GM13977 (cell line): ENCODE data around the gene PLA2G4E.

Experiments
- DNase-seq: peaks from one replicate; pipeline ENCODE4 v3.0.0; 2012; ENCODE audit warnings: low spot score
- in situ Hi-C: fragments of 300-500 bp; cut with MboI; formaldehyde crosslinking; loops from one replicate; pipeline ENCODE4 v1.12.0; 2022; ENCODE audit warnings: low sequenced_read_pairs, low pct_unique_long_range_greater_than_20kb, mixed read lengths, inconsistent platforms; ENCODE audit not compliant: unreplicated experiment
- TF ChIP-seq, protein P1 (sequence below): IDR thresholded peaks from 2 replicates; pipeline ENCODE4 v1.5.1; 2012; ENCODE audit warnings: mild to moderate bottlenecking, control low read depth; ENCODE audit not compliant: insufficient read depth; ENCODE audit errors: extremely low read depth, missing control alignments

The PLA2G4E gene

DNA sequence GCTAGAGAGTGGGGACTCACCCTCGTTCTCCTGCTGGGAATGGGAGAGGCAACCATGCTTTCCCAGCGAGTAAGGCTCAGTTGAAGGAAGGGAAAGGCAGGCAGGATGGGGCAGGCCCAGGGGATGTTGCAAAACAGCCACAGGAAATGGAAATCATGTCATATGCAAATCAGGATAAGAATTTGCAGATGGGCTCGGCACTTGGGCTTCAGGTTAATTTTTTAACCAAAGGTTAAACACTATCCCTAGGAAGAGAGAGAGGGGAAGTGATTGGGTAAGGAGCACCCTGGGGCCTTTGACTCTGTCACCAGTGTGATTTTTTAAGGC lies 14.6 kb upstream of the PLA2G4E start:
- in situ Hi-C loops, result no loop called here
- TF ChIP-seq, protein P1, sequence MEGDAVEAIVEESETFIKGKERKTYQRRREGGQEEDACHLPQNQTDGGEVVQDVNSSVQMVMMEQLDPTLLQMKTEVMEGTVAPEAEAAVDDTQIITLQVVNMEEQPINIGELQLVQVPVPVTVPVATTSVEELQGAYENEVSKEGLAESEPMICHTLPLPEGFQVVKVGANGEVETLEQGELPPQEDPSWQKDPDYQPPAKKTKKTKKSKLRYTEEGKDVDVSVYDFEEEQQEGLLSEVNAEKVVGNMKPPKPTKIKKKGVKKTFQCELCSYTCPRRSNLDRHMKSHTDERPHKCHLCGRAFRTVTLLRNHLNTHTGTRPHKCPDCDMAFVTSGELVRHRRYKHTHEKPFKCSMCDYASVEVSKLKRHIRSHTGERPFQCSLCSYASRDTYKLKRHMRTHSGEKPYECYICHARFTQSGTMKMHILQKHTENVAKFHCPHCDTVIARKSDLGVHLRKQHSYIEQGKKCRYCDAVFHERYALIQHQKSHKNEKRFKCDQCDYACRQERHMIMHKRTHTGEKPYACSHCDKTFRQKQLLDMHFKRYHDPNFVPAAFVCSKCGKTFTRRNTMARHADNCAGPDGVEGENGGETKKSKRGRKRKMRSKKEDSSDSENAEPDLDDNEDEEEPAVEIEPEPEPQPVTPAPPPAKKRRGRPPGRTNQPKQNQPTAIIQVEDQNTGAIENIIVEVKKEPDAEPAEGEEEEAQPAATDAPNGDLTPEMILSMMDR, result no peak
- peak; percentile 68 for DNase-seq

DNA sequence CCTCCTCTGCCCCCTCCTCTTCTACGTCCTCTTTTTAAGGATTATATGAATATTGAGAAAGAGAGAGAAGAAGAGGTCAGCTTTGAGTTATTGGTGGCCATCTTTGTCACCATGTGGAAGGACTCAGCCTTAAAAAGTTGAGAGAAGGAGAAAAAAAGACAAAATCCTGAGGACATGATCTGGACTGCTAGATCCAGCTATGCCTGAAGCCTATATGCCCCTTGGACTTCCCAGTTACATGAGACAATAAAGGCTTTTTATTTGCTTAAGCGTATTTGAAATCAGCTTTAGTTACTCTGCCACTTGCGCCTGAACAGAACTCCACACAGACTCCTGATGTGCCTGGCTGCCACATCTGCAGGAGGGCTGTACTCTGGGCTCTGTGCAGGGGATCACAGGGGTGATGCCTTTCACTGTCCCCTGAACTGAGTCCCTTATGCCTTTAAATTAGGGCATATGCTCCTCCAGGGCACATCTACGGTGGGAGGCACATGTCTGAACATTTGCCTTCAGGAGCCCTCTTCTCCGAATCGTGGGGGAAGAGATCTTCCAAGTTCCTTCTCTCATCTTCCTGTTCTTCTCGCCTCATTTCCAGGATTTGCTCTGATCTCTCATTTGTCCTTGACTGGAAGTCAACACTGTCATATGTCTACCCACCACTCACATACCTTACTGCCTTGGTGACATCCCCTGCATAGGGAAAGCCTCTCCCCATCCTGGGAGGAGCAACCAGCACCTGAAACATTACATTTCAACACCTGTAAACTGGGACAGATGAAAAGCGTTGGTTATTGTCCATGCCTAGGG lies 14.0 kb upstream of the PLA2G4E start:
- no peak for DNase-seq
- in situ Hi-C loops, result no loop called here
- TF ChIP-seq, protein P1, result no peak

DNA sequence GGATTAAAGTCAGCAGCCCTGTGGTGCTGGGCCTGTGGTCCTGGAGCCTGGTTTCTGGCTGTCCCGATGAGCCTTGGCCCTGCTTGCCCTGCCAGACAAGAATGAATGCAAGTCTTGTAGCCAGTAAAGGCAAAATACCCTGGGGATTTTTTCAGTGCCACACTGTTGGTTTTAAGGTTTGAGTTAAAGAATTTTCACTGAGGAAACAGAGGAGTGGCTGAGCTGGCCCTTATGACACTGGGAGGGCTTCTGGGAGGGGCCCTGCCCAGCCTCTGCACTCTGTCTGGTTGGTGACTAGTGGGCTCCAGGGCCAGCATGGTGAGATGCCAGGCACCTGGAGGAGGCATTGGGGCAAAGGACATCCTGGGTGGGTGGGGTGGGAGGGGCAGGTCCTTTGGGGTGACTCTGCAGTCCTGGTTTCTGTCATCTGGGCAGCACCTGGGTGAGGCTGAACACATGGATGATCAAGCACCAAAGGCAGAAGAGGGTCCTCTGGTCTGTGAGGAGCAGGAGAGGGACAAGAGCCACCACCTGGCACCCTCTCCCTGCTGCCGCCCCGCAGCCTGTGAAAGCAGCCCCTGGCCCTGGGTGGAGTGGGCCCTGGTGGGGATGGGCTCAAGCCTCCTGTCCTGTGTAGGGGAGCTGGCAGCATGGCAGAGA lies 12.5 kb upstream of the PLA2G4E start:
- in situ Hi-C loops, result no loop called here
- TF ChIP-seq, protein P1, result no peak
- DNase-seq, result no peak

DNA sequence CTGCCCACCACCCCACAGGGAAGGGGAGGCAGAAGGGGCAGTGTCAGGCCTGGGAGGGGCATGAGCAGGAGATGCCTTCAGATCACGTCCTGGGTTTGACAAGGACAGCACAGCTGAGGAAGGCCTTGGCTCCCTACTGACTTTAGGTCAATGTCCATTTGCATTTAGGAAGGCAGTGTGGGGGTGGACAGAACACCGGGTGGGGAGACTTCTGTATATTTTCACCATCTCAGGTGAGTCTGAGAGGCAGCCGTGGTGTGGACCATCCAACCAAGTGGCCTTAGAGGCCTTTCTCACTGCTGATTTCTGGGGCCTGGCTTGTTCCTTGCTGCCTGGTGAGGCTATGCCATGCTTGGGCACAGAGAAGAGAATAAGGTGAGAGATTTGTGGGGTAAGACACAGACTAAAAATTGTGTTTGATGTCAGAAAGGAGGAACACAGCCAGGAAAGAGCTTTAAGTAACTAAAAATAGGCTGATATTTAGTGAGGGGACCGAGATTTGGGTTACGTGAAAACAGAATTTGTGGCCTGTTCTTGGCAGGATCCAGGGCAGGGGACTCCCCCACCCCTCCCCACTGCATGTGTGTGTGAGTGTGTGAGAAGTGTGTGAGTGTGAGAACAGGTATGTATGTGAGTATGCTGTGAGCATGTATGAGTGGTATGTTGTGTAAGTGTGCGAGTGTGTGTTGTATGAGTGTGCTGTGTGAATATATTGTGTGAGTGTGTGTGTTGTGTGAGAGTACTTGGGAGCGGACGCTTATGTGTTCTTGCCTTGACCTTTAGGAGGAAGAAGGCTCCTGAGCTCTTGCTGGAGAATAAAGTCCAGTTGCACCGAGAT lies 11.8 kb upstream of the PLA2G4E start:
- DNase-seq, result no peak
- in situ Hi-C loops, result no loop called here
- TF ChIP-seq, protein P1, result no peak

DNA sequence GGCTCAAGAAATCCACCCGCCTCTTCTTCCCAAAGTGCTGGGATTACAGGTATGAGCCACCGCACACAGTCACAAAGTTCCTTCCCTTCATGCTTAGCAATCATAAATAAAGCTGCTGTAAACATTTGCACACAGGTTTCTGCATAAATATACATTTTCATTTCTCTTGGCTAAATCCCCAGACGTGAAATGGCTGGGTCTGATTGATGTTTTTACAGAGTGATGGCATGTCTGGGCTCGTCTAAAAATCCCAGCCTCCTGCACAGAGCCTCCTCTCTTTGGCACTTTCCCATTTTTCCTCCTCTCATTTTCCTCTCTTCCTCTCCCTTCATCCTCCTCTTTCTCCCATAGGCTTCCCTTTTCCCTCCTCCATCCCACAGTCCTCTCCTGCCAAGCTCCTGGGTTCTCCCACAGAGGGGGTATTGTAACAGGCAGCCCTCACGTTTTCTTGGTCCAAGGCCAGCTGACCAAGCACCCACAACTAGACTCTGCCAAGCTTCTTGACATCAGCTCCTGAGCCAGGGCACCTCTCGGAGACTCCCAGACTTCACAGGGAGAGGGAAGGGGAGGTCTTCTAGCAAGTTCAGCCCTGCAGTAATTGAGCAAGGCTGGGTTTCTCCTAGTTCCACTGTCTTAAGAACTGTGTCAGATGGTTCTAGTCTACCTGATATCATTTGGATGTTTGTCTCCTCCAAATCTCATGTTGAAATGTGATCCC lies 10.5 kb upstream of the PLA2G4E start:
- TF ChIP-seq, protein P1, result no peak
- DNase-seq, result no peak
- in situ Hi-C loops, result no loop called here

DNA sequence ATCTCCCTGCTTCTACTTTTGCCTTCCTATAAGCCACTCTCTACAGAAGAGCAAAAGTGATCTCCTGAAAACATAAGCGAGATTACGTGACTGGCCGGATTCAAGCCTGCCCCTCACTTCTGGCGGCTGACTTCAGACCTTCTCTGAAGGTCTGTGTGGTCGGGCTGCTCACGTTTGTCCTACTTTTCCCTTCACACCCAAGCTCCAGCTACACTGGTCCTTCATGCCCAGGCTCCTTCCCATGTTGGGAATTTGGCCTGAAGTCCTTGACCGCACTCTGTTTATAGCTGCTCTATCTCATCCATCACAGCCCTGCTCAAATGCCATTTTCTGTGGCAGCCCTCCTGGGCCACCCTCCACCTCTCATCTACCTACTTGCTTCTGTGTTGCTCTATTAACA lies 6.7 kb upstream of the PLA2G4E start:
- in situ Hi-C loops, result no loop called here
- TF ChIP-seq, protein P1, result no peak
- no peak for DNase-seq
